ENCODE measurements around the gene MOSMO. TPM values are rescaled to one million over a fixed set of nuclear protein-coding genes. Genes with fewer than 3 reads are reported as not detected.

Gene MOSMO
- total and polyA plus RNA-seq, 7 donors: 6.0 to 21.3 (median 11.3) TPM

GRCh38 chr16:21964353-21964752, 43.6 kb upstream of the MOSMO start:
- TF ChIP-seq CTCF (IDR thresholded peaks at IDR 0.05): no peak
- intact Hi-C loops (cut with DNase I): no loop called here
- DNase-seq: no peak
- H3K4me1 ChIP-seq: no peaks in the 10 kb centered on the region
- no peak for ATAC-seq
- no peak overlapping the region for H3K4me3 ChIP-seq
- no peak overlapping the region for H3K27ac ChIP-seq
- no peaks in the 10 kb centered on the region for H3K9me3 ChIP-seq
- WGBS, 3 donors: 76 to 77% (median 77%) methylated on average over 6 of the region's 6 CpGs
- H3K36me3 ChIP-seq (ENCODE audit: insufficient read depth in 1 of 2, low read depth in 1 of 2): peaks cover 18 to 100% of the 10 kb centered on the region in 2 donors
- no peaks in the 10 kb centered on the region for H3K27me3 ChIP-seq (ENCODE audit: insufficient read depth in 3 of 3, low read length in 2 of 3)

GRCh38 chr16:21971856-21972255, 36.1 kb upstream of the MOSMO start:
- DNase-seq (no peak), ATAC-seq (no peak)
- intact Hi-C loops (cut with DNase I): loop anchor here in 1 of 2 donors (2.0 kb wide), 1 partner anchor 13 kb away; no protein-coding TSS in a partner anchor
- H3K9me3 ChIP-seq: no peaks in the 10 kb centered on the region
- TF ChIP-seq CTCF (IDR thresholded peaks at IDR 0.05): no peak
- WGBS, 3 donors: 66 to 75% (median 74%) methylated on average over 4 of the region's 4 CpGs
- no peak overlapping the region for H3K27ac ChIP-seq
- H3K4me1 ChIP-seq: no peaks in the 10 kb centered on the region
- no peaks in the 10 kb centered on the region for H3K27me3 ChIP-seq (ENCODE audit: insufficient read depth in 3 of 3, low read length in 2 of 3)
- H3K36me3 ChIP-seq (ENCODE audit: insufficient read depth in 1 of 2, low read depth in 1 of 2): peaks cover 22 to 100% of the 10 kb centered on the region in 2 donors
- no peak overlapping the region for H3K4me3 ChIP-seq

- no peak overlapping the region for H3K4me3 ChIP-seq
- intact Hi-C loops (cut with DNase I): loop anchor here in 1 of 2 donors (2.0 kb wide), 1 partner anchor 15 kb away; no protein-coding TSS in a partner anchor
- TF ChIP-seq CTCF (IDR thresholded peaks at IDR 0.05): no peak
- H3K36me3 ChIP-seq (ENCODE audit: insufficient read depth in 1 of 2, low read depth in 1 of 2): peaks cover 30 to 100% of the 10 kb centered on the region in 2 donors
- H3K9me3 ChIP-seq: no peaks in the 10 kb centered on the region
- ATAC-seq: no peak
- H3K27ac ChIP-seq: no peak overlapping the region
- no peaks in the 10 kb centered on the region for H3K27me3 ChIP-seq (ENCODE audit: insufficient read depth in 3 of 3, low read length in 2 of 3)
- no peaks in the 10 kb centered on the region for H3K4me1 ChIP-seq
- WGBS, 3 donors: 95 to 99% (median 96%) methylated on average over 2 of the region's 2 CpGs
- no peak for DNase-seq
Measured at GRCh38 chr16:21973945-21974344, 34.0 kb upstream of the MOSMO start.

GRCh38 chr16:21980032-21980431, 27.9 kb upstream of the MOSMO start:
- Histone ChIP-seq H3K4me1 (no peaks in the 10 kb centered on the region), H3K36me3 (ENCODE audit: insufficient read depth in 1 of 2, low read depth in 1 of 2) (peaks cover 31 to 100% of the 10 kb centered on the region in 2 donors), H3K9me3 (no peaks in the 10 kb centered on the region), H3K27me3 (ENCODE audit: insufficient read depth in 3 of 3, low read length in 2 of 3) (no peaks in the 10 kb centered on the region), H3K4me3 (no peak overlapping the region), H3K27ac (no peak overlapping the region)
- WGBS, 3 donors: 48 to 74% (median 56%) methylated on average over 4 of the region's 4 CpGs
- DNase-seq (no peak), ATAC-seq (peak in 1 of 4 donors; percentile 30)
- no peak for TF ChIP-seq CTCF (IDR thresholded peaks at IDR 0.05)
- intact Hi-C loops (cut with DNase I): no loop called here

GRCh38 chr16:21982108-21982507, 25.8 kb upstream of the MOSMO start:
- Histone ChIP-seq H3K36me3 (ENCODE audit: insufficient read depth in 1 of 2, low read depth in 1 of 2) (peaks cover 22 to 91% of the 10 kb centered on the region in 2 donors), H3K4me3 (no peak overlapping the region), H3K9me3 (no peaks in the 10 kb centered on the region), H3K27me3 (ENCODE audit: insufficient read depth in 3 of 3, low read length in 2 of 3) (no peaks in the 10 kb centered on the region), H3K27ac (no peak overlapping the region), H3K4me1 (no peaks in the 10 kb centered on the region)
- TF ChIP-seq CTCF (IDR thresholded peaks at IDR 0.05): no peak
- 93 to 98% (median 94%) methylated on average over 5 of the region's 5 CpGs for WGBS, 3 donors
- ATAC-seq: no peak
- no peak for DNase-seq
- intact Hi-C loops (cut with DNase I): no loop called here

Measured in psoas muscle (tissue), 8 donors.